Effector memory CD4-positive, alpha-beta T cell (primary cell): ENCODE results near the gene ZNF581.
A peak's percentile ranks its signal among the peaks of the same experiment; 100 is the strongest.

Experiments
- DNase-seq, 3 donors: peaks; one replicate each; pipeline ENCODE4 v3.0.0-alpha.2; 2020
- H3K27ac ChIP-seq: 2 replicates; pipeline ENCODE4 v1.7.0; 2013; ENCODE audit warnings: mild to moderate bottlenecking, low read length, moderate library complexity; ENCODE audit not compliant: insufficient read depth, poor library complexity, severe bottlenecking
- H3K27me3 ChIP-seq: replicated peaks from 2 replicates; pipeline ENCODE4 v1.7.0; 2013; ENCODE audit warnings: mild to moderate bottlenecking, low read length; ENCODE audit not compliant: insufficient read depth, control insufficient read depth, poor library complexity, severe bottlenecking
- H3K36me3 ChIP-seq: 2 replicates; pipeline ENCODE4 v1.7.0; 2013; ENCODE audit warnings: mild to moderate bottlenecking, low read length, moderate library complexity; ENCODE audit not compliant: control insufficient read depth, insufficient read depth
- H3K4me1 ChIP-seq: 2 replicates; pipeline ENCODE4 v1.7.0; 2013; ENCODE audit warnings: low read length, mild to moderate bottlenecking; ENCODE audit not compliant: control insufficient read depth, insufficient read depth, poor library complexity, severe bottlenecking
- H3K4me3 ChIP-seq: 2 replicates; pipeline ENCODE4 v1.7.0; 2013; ENCODE audit warnings: low read length, low read depth, mild to moderate bottlenecking; ENCODE audit not compliant: insufficient read depth, poor library complexity, severe bottlenecking
- H3K9me3 ChIP-seq: 2 replicates; pipeline ENCODE4 v1.7.0; 2013; ENCODE audit warnings: mild to moderate bottlenecking, low read length, moderate library complexity; ENCODE audit not compliant: control insufficient read depth

ZNF581 gene

DNA sequence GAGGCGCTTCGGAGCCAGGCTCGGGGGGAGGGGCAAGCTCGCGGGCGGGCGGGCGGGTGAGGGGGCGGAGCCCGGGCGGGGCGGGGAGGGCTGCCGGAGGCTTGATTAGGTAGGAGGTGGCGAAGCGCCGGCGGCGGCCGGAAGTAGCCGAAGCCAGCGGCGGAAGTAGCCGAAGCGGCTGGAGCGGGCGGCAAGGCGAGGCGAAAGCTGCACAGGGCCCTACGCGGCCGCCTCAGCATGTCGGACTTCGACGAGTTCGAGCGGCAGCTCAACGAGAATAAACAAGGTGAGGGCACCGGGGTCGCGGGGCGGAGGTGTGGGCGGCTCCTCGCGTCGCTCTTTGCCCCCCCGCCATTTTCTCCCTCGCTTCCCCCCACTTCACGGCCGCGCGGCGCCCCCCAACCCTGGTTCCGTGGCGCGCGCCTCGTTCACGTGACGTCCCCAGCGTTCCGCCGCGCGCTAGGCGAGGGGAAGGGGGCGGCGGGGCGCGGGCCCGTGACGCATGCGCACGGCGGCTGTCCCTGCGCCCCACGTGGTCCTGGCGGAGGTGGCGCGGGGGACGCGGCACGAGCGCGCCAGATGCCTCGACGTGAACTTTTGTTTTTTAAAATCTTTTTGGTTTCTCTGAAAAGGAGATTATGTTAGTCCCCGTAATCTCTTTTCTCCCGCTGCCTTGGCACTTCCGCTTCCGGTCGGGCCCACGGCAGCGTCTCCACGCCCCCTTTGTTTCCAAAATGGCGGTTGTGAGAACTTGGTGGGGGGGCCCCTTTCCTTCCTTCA lies 11.6 kb downstream of the ZNF581 start, which contains the start of gene U2AF2:
TSS of gene U2AF2 (plus strand) at position 168 of the 780 bp plus-strand sequence. CDS start at position 238, 70 bp downstream.
- DNase-seq, result peak; percentile 93 to 97 (median 95)
- no peaks in the 10 kb centered on the region for H3K9me3 ChIP-seq
- peaks cover 16% of the 10 kb centered on the region for H3K36me3 ChIP-seq
- peak within 1 kb of the TSS; percentile 99 for H3K27ac ChIP-seq
- H3K4me3 ChIP-seq, result peak within 1 kb of the TSS; percentile 79
- H3K27me3 ChIP-seq, result no peaks in the 10 kb centered on the region
- peaks cover 41% of the 10 kb centered on the region for H3K4me1 ChIP-seq

DNA sequence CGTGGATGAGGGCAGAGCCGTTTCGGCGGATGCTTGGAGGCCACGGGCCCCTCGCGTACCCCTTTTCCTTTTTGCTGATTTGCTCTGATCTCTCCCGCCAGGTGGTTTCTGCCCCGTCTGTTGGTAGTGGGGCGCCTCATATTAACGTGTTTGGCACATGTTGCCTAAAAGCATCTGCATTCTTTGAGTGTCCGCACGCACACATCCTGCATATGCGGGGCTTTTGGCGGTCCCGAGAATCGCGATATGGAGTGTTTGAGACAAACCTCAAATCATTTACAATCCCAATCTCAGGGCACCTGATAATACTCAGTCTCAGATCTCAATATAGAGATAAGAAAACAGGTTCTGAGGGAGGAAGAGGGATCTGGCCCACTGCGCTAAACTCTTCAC lies 12.2 kb downstream of the ZNF581 start:
- Histone ChIP-seq H3K4me1 (peaks cover 44% of the 10 kb centered on the region), H3K27me3 (no peaks in the 10 kb centered on the region), H3K27ac (peak overlapping the region; percentile 99), H3K36me3 (peaks cover 22% of the 10 kb centered on the region), H3K9me3 (no peaks in the 10 kb centered on the region), H3K4me3 (peak overlapping the region; percentile 64)
- no peak for DNase-seq

DNA sequence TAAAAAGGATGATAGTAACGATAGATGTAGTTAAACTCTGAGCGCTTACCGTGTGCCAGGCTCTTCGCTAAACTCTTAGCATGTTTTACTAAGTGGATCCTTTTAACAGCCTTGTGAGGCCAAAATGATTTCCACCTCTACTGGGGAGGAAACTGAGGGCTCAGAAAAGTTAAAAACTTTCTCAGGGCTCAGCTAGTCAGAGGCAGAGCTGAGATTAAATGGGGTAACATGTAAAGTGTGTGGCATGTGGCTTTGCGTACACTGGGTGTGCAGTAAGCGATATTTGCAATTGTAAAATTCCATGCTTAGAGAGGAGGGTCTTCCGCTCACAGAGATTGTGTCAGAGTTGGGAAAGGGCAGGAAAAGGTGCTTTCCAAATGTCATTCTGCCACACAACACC lies 13.1 kb downstream of the ZNF581 start:
- H3K27ac ChIP-seq, result peak overlapping the region; percentile 99
- DNase-seq, result no peak
- H3K36me3 ChIP-seq, result peaks cover 31% of the 10 kb centered on the region
- H3K9me3 ChIP-seq, result no peaks in the 10 kb centered on the region
- peaks cover 44% of the 10 kb centered on the region for H3K4me1 ChIP-seq
- H3K4me3 ChIP-seq, result peak overlapping the region; percentile 64
- no peaks in the 10 kb centered on the region for H3K27me3 ChIP-seq

DNA sequence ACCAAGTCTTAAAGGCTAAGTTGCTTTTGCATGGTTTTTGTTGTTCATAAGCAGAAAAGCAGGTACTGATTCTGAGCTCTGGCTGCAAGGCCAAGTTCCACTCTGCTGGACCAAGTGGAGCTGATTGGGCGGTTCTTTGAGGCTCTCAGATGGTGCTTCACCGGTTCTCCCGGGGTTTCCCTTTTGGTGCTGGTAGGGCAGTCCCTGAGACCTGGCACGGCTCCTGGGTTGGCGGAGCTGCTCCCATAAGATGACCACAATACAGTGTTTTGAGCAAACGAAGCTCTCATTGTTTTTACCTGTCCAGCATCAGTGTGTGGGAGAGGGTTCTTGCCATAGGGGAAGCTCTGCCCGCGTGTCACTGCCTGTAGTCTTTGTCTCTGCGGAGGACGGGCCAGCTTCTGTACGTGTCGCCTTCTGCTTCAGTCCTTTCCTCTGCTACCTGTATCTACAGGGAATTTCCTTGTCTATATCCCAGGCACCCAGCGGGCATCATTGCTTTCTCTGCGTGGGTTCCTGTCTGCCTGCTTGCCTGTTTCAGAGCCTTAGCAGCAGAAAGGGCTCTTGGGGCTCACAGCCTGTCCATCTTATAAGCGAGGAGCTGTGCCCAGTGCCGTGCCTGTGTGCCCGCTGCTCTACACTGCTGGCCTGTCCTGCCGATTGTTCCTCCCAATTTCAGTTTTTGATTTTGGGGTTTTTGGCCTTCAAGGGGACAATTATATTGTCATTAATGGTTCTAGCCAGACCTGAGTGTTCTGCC lies 13.7 kb downstream of the ZNF581 start:
- peaks cover 44% of the 10 kb centered on the region for H3K4me1 ChIP-seq
- no peaks in the 10 kb centered on the region for H3K27me3 ChIP-seq
- peak overlapping the region; percentile 99 for H3K27ac ChIP-seq
- peaks cover 37% of the 10 kb centered on the region for H3K36me3 ChIP-seq
- H3K9me3 ChIP-seq, result no peaks in the 10 kb centered on the region
- H3K4me3 ChIP-seq, result peak overlapping the region; percentile 64
- no peak for DNase-seq

DNA sequence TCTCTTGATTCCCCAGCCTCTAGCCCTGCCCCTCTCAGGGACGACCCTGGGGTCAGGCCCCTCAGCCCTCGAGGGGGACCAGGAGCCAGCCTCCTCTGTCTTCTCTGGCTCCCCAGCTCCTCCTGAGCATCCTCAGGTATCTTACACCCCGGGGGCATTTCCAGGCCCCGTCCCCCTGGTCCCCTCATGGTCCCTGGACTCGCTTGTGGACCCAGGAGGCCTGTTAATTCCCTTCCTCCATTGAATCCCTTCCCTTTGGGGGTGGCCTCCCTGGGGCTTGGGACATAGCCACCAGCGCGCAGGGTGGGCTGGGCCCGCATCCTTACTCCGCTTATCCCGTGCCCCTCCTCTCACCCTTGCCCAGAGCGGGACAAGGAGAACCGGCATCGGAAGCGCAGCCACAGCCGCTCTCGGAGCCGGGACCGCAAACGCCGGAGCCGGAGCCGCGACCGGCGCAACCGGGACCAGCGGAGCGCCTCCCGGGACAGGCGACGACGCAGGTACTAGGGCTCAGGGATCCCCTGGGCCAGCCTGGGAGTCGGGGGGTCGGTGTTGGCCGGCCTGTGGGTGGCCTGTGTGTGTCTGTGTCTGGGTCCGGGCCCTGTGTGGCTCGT lies 15.5 kb downstream of the ZNF581 start:
- H3K9me3 ChIP-seq, result no peaks in the 10 kb centered on the region
- peaks cover 44% of the 10 kb centered on the region for H3K4me1 ChIP-seq
- peak overlapping the region; percentile 39 for H3K27ac ChIP-seq
- DNase-seq, result no peak
- no peak overlapping the region for H3K4me3 ChIP-seq
- H3K27me3 ChIP-seq, result no peaks in the 10 kb centered on the region
- peaks cover 55% of the 10 kb centered on the region for H3K36me3 ChIP-seq

DNA sequence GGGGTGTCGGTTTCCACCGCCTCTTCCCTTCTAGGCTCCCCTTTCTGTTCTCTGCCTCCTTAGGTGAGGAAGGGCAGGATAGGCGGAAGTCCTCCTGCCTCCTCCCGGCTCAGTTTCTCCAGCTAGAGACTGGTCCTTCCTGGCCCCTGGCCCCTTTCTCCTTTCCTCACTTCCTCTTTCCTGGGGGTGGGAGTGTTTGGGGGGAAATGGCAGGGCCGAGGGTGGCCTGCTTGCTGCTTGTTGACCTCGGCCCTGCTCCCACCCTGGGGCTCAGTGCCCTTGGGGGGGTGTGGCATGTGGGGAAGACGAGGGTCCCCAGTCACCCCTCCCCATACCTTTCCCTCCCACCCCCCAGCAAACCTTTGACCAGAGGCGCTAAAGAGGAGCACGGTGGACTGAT lies 16.4 kb downstream of the ZNF581 start:
- H3K36me3 ChIP-seq, result peaks cover 63% of the 10 kb centered on the region
- peaks cover 44% of the 10 kb centered on the region for H3K4me1 ChIP-seq
- no peak overlapping the region for H3K4me3 ChIP-seq
- peak overlapping the region; percentile 39 for H3K27ac ChIP-seq
- no peaks in the 10 kb centered on the region for H3K9me3 ChIP-seq
- DNase-seq, result no peak
- no peaks in the 10 kb centered on the region for H3K27me3 ChIP-seq

DNA sequence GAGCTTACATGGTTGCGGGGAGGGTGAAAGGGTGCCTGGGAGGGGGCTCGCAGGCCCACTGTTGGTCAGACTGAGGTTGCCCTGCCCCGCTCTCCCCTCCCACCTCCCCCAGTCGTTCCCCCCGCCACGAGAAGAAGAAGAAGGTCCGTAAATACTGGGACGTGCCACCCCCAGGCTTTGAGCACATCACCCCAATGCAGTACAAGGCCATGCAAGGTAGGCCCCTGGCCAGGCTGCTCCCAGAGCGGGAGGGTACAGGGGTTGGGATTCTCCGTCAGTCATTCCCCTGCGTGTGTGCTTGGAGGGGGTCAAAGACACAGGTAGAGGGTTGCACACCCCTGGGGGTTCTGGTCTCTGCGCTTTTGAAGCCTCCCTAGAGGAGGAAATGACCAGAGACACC lies 17.0 kb downstream of the ZNF581 start:
- Histone ChIP-seq H3K4me1 (peaks cover 44% of the 10 kb centered on the region), H3K27ac (no peak overlapping the region), H3K36me3 (peaks cover 66% of the 10 kb centered on the region), H3K4me3 (no peak overlapping the region), H3K27me3 (no peaks in the 10 kb centered on the region), H3K9me3 (no peaks in the 10 kb centered on the region)
- DNase-seq, result no peak

DNA sequence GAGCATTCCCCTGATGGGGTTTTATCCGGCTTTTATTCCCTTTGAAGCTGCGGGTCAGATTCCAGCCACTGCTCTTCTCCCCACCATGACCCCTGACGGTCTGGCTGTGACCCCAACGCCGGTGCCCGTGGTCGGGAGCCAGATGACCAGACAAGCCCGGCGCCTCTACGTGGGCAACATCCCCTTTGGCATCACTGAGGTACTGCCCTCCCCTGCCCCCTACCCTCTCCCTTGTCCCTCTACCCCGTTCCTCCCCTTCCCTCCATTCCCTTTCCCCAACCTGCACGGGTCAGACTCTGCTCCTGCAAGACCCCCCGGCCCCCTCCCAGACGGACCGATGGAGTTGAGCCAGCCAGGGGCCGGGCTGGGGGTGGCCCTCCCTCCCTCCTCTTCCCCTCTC lies 17.5 kb downstream of the ZNF581 start:
- H3K27me3 ChIP-seq, result no peaks in the 10 kb centered on the region
- peaks cover 70% of the 10 kb centered on the region for H3K36me3 ChIP-seq
- H3K4me3 ChIP-seq, result no peak overlapping the region
- DNase-seq, result no peak
- H3K27ac ChIP-seq, result no peak overlapping the region
- H3K4me1 ChIP-seq, result peaks cover 39% of the 10 kb centered on the region
- no peaks in the 10 kb centered on the region for H3K9me3 ChIP-seq

DNA sequence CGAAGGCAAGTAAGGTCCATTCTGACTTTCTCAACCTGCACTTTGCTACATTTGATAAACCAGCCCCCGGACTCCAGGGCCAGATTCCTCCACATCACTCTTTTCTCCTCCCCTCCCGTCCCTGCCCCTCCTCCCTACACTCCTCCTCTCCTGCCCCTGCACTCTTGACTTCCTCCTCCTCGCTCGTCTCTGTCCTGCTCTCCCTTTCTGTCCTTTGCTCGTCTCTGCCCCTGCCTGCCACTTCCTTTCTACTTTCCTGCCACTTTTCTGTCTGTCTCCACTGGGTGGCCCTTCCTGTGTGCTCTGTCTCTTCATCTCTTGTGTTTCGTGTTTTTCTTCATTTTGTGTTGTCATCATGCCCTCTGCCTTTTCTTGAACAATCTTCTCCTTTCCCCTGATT lies 18.4 kb downstream of the ZNF581 start:
- DNase-seq, result no peak
- no peak overlapping the region for H3K27ac ChIP-seq

More for the DNA sequence above, 18.4 kb downstream of the ZNF581 start:
- no peaks in the 10 kb centered on the region for H3K9me3 ChIP-seq
- peaks cover 79% of the 10 kb centered on the region for H3K36me3 ChIP-seq
- no peak overlapping the region for H3K4me3 ChIP-seq
- no peaks in the 10 kb centered on the region for H3K27me3 ChIP-seq
- H3K4me1 ChIP-seq, result peaks cover 31% of the 10 kb centered on the region
